Prostate gland (tissue), 2 donors: ENCODE data around the gene NMNAT2.

Source experiments
- POLR2A ChIP-seq: fragments of 450-650 bp; IDR thresholded peaks from one replicate; pipeline ENCODE4 v1.6.1; 2016; ENCODE audit warnings: antibody characterized with exemption, mild to moderate bottlenecking
- TF ChIP-seq, protein P1 (sequence below), 4 experiments: fragments of 200-600 bp in 2 of 4; fragments of 450-650 bp in 2 of 4; sonication (generic) in 2 of 4; IDR thresholded peaks; 1 replicate in 3 of 4; 2 replicates in 1 of 4; pipeline ENCODE4 v1.5.1; 2016 to 2019; ENCODE audit warnings: antibody characterized with exemption in 4 of 4, mild to moderate bottlenecking in 2 of 4, moderate library complexity in 2 of 4

DNA sequence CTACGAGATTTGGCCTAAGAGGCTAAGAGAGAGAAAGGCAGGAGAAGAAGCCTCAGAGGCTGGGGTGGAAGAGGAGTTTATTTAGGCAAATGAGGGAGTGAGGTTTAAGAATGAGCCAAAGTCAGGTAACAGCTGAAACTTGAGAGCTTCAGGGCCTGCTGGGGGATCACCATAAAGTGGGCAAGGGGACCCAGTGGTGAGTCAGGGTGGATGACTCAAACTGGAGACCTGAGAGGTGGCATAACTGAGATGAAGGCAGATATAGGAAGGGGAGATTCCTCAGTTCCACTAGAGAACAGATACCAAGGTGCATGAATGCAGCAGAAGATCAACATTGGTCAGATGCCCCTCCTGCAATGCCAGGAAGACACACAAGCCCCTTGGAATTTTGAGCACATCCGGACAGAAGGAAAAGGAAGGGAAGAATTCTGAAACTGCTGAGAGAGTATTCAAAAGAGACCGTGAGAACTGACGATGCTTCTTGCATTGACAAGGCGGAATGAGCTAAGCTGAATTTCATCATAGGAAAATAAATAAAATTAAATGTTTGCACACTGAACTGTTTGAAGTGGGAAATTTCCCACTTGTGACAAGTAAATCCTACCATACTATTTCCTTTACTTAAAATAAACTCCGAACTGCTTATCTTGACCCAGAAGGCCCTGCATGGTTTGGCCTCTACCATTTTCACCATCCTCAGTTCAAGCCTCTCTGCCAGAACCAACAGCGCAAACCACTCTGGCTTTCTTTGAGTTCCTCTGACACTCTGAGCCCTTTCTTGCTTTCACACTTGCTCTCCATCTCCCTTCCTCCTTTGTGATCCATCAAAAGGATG lies 94.1 kb downstream of the NMNAT2 start:
- no peak for TF ChIP-seq POLR2A
- TF ChIP-seq, protein P1, sequence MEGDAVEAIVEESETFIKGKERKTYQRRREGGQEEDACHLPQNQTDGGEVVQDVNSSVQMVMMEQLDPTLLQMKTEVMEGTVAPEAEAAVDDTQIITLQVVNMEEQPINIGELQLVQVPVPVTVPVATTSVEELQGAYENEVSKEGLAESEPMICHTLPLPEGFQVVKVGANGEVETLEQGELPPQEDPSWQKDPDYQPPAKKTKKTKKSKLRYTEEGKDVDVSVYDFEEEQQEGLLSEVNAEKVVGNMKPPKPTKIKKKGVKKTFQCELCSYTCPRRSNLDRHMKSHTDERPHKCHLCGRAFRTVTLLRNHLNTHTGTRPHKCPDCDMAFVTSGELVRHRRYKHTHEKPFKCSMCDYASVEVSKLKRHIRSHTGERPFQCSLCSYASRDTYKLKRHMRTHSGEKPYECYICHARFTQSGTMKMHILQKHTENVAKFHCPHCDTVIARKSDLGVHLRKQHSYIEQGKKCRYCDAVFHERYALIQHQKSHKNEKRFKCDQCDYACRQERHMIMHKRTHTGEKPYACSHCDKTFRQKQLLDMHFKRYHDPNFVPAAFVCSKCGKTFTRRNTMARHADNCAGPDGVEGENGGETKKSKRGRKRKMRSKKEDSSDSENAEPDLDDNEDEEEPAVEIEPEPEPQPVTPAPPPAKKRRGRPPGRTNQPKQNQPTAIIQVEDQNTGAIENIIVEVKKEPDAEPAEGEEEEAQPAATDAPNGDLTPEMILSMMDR (IDR thresholded peaks at IDR 0.05), result no peak
